NCI-H446 (cell line): ENCODE results near the gene PAPSS2.
A peak's percentile ranks its signal among the peaks of the same experiment; 100 is the strongest.

Source experiments
- DNase-seq, 2 experiments: peaks; one replicate each; lab custom pipeline; 2025; lab: John Stamatoyannopoulos, UW

PAPSS2 gene

DNA sequence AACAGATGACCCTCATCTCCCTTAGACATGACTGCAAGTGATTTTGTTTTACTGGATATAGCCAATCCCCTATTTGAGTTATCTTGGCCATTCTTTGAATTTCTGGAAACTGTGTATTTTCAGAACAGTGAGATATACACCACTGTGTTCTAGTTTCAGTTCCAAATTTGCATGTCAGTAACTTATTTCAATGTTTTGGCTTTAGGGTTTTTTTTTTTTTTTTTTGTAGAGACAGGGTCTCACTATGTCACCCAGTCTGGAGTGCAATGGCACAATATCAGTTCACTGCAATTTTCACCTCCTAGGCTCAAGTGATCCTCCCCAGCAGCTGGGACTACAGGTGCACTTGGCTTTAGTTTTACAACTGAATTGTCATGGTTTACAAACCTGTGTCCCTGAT, 91.1 kb downstream of the PAPSS2 start:
- no peak for DNase-seq

DNA sequence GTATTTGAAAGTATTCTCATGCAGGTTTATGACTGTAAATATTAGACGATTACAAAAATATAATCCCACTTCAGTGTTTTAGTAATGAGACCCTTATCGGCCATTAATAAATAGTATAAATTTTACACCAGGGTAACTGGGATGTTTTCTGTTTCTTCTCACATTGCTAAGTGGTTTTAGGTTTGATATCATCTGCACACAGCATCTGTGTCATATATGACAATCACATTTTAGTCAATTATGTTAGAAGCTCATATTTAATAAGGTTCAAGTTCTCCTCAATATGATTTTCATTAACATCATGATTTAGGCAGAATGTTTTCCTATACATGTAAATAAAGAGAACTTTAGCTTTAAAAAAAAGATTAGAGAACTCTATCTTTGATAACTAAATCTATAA, 91.6 kb downstream of the PAPSS2 start:
- DNase-seq = no peak

DNA sequence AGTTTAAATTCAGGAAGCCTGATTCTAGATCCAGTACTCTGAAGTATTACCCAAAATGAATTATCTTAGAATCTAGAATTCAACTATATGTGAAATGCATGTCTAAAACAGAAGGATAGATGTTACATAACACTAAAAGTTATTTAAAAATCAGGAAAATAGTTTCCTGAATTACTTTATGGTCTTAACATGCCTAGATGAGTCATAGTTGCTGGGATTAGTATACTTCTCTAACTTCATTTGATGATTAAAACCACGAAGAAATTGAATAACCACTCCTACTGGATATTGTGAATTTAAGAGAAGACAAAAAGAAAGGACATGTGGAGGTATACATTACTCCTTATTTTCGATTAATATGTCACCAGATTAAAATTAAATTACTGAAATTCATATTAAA, 92.9 kb downstream of the PAPSS2 start:
- DNase-seq = no peak

DNA sequence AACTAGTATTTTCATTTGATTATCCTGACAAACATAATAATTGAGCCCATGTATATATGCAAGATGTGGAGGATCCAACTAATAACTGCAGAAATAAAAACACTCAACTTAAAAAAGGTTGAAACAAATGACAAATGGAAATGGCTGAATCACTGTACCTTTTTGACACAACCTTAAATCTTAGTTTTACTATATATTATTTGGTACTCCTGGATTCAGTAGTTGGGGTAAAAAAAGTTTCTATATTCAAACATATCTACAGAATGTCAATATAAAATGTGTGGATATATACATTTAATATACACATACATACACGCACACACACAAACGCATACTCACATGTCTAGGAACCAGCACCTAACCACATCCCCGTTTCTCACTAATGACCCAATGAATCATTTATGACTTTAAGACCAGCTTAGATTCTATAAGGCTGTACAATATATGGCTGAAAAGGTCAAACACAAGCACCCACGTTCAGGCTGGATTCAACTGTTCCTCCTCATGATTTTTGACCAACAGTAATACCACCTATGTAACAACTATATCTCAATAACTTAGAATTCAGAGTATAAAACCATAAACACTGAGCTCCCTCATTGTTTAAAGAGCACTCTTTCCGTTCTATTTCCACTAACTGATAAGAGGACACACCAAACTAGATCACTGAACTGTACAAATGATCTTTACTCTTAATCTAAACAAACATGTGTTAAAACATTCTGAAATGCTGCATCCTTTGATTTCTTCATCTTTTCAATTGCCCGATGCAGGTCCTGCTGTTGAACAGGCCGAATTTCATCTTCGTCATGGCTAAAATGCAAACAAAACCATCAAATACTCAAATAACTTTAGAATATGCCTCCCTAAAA, 94.6 kb downstream of the PAPSS2 start:
- no peak for DNase-seq

DNA sequence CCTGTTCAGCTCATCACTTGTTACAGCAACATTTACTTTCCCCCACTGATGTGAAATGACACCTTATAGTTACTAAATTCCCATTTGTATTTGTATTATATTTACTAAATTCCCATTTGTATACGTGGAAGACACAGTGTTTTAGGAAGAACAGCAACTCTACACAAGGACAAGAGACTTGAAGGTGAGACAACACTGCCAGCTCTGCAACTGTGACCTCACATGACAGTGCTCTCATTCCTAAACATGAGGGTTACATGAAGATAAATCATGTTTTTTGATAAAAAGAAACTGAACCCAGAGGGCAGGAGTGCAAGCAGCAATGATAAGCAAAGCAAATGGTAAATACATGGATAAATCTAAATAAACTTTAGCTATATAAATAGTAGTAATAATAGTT, 98.0 kb downstream of the PAPSS2 start:
- no peak for DNase-seq

DNA sequence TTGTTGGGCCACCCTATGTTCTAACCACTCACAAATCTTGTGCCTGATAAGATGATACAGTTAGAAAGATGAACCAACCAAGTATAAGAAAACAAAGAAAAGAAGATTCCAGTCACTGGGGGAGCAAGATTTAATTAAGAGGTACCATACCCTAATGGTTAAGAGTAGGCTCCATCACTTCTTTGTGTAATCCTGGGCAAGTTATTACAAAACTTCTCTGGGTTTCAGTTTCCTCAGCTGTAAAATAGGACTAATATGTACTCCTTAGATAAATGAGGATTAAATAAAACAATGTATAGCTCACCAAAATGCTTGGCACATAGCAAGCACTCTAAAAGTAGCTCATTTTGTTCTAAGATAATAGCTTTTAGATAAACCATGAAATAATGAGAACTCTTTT, 99.9 kb downstream of the PAPSS2 start:
- DNase-seq = no peak

DNA sequence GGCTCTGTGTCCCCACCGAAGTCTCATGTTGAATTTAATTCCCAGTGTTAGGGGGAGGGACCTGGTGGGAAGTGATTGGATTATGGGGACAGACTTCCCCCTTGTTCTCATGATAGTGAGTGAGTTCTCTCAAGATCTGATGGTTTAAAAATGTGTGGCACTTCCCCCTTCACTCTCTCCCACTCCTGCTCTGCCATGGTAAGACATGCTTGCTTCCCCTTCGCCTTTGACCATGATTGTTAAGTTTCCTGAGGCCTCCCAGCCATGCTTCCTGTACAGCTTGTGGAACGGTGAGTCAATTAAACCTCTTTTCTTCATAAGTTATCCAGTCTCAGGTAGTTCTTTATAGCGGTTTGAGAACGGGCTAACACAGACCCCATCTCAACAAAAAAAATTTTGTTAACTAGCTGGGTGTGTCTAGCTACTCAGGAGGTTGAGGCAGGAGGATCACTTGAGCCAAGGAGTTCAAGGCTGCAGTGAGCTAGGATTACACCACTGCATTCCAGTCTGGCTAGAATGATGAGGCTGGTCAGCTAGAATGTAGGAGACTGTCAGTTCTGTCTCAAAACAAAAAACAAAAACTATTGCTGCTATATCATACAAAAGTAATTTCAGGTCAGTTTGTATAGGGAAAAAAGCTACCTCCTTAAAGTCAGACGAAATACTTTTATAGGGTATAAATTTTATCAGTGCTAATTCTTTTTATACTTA, 100.7 kb downstream of the PAPSS2 start:
- no peak for DNase-seq

DNA sequence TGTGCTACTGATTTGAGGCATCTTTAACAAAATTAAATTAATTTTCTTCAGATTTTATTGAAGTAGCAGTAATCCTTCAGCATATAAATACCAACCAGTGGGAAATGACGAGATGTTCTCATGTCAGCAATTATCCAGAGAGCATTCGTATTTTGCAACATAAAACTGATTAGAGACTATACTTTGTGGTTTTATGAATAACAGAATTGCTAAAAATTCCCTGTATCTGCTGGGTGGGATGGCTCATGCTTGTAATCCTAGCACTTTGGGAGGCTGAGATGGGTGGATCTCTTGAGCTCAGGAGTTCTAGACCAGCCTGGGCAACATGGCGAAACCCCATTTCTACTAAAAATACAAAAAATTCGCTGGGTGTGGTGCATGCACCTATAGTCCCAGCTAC, 101.5 kb downstream of the PAPSS2 start:
- DNase-seq = no peak

DNA sequence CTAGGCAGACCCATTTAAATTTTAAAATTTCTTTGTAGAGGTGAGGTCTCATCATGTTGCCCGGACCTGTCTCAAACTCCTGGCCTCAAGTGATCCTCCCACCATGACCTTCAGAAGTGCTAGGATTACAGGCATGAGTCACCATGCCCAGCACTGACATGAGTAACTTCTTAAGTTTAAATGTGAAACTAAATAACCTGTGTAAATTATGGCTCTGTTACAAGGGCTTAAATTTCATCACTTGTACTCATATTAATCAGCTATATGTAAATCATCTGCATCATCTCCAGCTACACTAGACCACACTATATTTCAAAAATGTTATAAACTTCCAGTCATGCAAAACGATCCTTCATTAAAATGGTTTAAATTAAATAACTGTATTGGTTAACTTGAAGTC, 102.2 kb downstream of the PAPSS2 start:
- no peak for DNase-seq

DNA sequence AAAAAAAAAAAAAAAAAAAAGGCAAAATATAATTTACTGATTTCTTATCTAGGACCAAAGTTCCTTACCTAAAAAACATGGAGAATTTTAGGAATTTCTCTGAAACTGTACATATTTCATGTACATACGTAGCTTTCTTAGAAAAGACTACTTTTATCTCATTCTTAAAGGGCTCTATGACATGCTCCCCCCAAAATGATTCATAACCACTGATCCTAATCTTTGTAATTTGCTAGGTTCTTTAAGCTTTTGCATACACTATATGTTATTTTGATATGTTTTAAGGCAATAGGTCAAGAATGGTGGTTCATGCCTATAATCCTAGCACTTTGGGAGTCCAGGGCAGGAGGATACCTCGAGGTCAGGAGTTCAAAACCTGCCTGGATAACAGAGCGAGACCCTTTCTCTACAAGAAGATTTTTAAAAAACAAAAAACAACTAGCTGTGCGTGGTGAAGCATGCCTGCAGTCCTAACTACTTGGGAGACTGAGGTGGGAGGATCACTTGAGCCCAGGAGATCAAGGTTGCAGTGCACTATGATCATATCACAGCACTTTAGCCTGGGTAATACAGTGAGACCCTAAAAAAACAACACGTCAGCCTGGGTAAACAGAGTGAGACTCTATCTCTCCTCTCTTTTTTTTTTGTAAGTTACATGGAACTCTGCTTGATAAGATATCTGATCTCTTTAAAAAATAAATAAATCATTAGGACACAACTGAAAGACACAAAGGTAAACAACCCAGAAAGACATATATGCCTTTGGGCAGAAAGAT, 103.6 kb downstream of the PAPSS2 start:
- DNase-seq = no peak

DNA sequence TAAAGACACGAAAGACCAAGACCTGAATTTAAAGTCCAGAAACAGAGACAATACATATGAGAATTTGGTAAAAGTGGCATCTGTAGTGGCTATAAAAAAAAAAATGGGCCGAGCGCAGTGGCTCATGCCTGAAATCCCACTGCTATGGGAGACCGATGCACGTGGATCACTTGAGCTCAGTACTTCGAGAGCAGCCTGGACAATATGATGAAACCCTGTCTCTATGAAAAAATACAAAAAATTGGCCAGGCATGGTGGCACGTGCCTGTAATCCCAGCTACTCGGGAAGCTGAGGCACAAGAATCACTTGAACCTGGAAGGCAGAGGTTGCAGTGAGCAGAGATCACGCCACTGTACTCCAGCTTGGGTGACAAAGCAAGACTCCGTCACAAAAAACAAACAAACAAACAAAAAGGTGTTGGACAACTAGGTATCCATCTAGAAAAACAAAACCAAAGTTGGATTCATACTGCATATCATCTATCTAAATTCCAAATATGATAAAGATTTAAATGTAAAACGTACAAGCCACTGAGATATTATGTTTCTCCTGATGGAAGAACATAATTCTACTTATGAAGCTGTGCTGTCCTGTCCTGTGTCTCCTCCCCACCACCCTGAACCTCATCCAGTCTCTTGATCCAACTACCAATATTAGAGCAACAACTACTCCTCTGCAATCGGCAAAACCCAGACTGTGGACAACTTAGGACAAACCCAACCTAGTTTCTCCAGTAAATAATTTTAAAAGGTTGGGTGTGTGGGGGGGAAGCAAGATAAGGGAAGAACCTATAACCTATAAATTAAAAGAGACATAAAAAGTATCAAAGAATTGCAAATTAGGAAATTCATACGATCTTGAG, 104.6 kb downstream of the PAPSS2 start:
- no peak for DNase-seq

DNA sequence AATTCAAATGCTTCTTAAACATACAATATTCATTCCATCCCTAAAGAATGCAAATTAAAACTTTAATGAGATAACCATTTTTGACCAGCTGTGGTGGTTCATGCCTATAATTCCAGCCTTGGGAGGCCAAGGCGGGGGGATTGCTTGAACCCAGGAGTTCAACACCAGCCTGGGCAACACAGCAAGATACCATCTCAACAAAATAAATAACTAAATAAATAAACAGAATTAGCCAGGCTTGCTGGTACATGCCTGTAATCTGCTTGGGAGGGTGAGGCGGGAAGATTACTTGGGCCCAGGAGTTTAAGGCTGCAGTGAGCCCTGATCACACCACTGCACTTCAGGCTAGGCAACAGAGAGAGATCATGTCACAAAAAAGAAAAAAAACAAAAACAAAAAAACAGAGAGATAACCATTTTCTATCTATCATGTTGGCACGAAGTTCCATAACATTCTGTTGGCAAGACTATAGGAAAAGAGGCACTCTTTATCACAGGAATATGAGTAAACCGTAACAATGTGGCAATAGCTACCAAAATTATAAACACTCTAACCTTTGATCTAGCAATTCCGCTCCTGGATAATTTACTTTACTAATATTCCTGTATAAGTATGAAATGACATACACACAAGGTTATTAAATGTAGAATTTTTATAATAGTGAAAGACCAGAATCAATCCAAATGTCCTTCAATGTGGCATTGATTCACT, 106.1 kb downstream of the PAPSS2 start:
- no peak for DNase-seq

DNA sequence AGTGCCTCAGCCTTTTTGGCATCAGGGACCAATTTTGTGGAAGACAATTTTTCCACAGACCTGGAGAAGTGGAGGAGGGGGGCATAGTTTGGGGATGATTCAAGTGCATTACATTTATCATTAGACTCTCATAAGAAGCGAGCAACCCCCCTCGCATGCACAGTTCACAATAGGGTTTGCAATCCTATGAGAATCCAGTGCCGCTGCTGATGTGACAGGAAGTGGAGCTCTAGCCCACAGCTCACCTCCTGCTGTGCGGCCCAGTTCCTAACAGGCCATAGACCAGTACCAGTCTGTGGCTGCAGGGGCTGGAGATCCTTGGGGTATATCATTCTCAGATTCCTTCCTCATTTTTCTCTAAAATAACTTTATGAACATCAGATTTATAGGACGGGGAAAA, 107.6 kb downstream of the PAPSS2 start:
- no peak for DNase-seq

DNA sequence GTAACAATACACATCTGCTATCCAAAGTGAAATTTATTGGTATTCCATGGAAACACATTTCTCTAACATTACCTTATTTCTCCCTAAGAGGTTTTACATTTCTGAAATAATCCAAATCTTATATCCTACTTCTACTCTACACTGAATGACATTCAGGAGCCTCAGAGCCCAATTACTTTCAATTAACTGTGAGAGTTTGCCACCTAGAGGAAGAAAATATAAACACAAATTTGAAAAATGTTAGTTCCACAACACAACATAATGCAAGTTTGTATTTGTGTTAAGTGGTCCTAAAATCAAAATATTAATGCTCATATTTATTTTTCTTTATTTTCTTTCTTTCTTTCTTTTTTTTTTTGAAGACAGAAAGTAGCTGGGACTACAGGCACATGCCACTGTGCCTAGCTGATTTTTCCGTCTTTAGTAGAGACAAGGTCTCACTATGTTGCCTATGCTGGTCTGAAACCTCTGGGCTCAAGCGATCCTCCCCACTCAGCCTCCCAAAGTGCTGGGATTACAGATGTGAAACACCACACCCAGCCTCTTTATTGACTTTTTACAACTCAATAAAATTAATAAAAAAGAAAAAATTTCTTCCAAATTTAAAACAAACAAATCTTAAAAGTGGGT, 112.3 kb downstream of the PAPSS2 start:
- DNase-seq = peak in 1 of 2 experiments; percentile 31

DNA sequence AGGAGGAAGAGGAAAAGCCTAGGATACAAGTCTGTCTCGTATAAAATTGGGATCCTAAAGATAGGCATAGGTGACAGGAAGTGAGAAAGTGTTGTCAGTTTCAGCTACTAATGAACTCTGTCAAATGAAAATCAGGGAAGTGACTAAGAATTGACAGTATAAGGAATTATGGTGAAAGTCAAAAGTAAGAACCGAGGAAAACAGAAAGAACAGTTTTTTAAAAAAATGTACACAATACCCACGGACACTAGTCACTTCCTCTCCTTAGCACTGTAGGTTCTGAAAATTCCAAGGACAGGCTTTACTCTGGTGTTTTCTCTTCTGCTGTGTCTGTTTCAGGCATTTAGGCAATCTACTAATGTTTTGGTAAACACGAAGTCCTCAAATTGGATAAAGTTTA, 116.1 kb downstream of the PAPSS2 start:
- no peak for DNase-seq

DNA sequence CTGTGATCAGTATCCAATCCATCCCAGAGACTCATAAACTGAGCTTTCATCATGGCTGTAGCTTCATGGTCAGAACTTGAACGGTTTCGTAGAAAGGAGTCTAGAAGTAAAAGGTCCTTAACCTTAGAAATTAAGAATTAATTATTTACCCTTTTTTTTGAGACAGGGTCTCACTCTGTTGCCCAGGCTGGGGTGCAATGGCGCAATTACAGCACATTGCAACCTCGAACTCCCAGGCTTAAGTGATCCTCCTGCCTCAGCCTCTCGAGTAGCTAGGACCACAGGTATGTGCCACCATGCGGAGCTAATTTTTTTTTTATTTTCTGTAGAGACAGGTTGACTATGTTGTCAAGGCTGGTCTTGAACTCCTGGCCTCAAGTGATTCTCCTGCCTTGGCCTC, 116.7 kb downstream of the PAPSS2 start:
- DNase-seq = no peak

DNA sequence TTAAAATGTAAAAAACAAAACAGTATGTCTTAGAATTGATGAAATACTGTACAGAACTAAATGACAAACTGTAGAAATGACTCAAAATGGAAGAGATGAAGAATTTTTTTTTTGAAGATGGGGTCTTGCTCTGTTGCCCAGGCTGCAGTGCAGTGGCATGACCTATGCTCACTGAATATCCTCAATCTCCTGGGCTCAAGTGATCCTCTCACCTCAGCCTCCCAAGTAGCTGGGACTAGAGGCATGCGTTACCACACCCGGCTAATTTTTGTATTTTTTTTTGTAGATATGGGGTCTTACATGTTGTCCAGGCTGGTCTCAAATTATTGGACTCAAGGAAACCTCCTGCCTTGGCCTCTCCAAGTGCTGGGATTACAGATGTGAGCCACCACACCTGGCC, 121.9 kb downstream of the PAPSS2 start:
- DNase-seq = no peak

DNA sequence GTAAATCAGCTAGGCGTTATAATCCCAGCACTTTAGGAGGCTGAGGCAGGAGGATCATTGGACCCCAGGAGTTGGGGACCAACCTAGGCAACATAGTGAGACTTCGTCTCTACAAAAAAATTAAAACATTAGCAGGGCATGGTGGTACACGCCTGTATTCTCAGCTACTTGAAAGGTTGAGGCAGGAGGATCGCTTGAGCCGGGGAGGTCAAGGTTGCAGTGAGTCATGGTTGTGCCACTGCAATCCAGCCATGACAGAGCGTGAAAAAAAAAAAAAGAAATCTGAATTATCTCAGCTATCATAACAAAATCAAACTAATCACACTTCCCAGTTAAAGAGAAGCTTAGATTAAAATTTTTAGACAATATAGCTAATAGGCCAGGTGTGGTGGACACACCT, 123.0 kb downstream of the PAPSS2 start:
- no peak for DNase-seq

DNA sequence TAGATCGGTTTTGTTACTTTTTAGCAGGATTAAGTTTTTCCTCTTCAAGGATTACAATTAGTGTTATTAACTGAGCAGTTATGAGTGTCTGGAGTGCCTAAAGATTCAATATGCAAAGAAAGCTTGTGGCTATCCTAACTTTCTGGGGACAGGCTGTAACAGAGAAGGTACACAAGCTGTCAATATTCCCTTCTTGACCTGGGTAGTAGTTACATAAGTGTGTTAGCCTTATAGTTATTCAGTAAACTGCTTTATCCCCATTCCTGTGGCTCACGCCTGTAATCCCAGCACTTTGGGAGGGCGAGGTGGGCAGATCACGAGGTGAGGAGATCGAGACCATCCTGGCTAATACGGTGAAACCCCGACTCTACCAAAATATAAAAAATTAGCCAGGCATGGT, 126.7 kb downstream of the PAPSS2 start:
- DNase-seq = no peak

DNA sequence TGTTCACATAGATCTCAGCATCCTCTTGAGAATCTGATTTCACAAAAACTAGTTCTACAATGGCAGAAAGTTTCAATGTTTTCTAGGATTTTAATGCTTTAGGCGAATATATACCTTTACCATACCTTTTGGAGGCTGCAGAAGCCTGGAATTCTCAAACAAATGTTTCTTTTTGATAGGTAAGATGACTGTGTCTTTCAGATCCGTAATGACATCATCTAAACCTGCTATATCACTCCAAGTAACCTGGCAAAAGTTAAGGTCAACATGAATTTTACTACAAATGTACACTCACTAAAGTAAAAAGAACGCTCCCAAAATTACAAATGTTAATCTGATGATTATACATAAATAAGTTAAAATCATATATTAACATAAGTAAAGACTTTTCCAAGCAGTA, 130.5 kb downstream of the PAPSS2 start:
- no peak for DNase-seq

DNA sequence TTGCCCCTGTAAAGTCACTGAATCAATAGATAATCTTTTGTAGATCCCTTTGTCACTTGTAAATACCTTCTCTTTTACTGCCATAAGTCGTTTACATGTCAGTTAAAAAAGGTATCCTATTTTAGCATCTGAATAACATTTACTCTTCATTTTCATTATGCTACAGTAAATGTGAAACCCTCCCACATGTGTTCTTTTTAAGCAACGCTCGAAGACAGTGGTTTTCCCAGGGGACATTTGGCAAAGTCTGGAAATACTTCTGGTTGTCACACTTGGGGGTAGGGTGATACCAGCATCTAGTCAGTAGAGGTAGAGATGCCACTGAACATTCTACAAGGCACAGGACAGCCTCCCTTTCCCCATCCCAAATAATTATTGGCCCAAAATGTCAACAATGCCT, 134.6 kb downstream of the PAPSS2 start:
- no peak for DNase-seq
